ENCODE measurements around the gene ZNF341. TPM values are rescaled to one million over a fixed set of nuclear protein-coding genes. Genes with fewer than 3 reads are reported as not detected.

The ZNF341 gene
- total RNA-seq, 1 experiment from 2014 or later = 2.6 TPM

DNA sequence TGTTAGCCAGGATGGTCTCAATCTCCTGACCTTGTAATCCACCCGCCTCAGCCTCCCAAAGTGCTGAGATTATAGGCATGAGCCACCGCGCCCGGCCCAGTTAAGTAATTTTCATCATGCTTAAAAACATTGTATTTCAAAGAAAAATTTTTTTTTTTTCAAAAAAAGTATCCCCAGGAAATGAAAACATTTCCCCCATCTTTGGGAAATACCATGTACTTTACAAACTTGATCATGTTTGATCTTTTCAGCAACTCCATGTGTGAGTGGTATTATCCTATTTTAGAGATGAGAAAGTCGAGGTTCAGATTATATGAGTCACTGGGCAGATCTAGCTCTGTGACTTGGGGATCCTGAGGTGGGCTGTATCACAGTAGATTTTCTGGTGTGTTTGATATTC lies 91.2 kb downstream of the ZNF341 start:
- DNase-seq (ENCODE audit: low read depth) = no peak

DNA sequence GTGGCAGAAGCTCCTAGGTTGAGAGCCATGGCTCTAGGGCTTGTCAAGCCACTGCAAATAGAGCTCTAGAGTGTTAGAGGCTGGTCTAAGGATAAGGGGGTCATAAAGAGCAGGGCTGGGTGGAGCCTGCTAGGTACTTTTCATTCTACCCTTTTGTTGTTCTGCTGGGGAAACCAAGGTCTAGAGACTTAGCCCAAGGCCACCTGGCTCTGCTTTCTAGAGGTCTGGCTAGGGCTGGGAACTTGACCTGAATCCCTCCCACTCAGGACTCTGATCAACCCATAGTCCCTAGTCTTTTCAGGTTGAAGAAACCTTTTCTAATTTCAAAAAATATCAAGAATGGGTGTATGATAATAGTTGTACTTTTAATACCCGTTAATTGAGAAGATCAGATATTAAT lies 93.1 kb downstream of the ZNF341 start:
- DNase-seq (ENCODE audit: low read depth) = no peak

DNA sequence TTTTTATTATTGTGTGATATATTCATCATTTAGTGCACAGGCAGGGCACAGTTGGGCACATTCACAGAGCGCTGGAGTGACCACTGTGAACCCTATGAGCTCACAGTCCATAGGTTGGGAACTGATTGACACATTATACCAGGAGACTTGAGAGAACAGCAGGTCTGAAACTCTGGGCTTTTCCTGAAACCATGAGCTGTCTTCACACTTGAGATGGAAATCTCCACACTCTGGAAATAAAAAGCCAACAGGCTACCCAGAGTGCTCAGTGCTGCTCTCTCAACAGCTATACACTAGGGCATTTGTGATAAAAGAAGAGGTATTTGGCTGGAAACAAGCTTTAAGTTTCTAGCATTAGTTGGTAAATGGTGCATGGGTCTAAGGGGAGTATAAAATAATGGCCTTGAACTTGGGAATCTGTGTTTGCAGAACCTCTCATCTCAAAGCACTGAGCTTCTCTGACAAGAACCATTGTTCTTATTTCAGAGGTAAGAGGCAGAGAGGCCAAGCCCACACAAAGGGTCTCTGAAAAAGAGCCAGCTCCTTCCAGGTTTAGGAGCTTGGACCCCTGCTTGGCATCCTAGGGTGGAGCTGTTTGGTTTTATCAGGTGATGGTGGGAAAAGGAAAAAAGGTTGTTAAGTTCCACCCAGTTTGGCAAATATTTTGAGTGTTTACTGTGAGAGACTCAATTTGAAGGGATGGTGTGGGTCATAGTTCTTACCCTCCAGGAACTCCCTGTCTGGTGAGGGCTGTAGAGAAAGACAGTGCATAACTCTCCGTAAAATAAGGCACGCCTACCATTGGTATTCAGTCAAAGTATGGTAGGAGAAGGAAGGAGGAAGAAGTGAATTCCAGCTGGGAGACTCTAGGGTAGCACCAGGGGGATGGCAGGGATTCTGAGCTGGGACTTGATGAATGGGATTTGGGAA lies 93.8 kb downstream of the ZNF341 start:
- no peak for DNase-seq (ENCODE audit: low read depth)

DNA sequence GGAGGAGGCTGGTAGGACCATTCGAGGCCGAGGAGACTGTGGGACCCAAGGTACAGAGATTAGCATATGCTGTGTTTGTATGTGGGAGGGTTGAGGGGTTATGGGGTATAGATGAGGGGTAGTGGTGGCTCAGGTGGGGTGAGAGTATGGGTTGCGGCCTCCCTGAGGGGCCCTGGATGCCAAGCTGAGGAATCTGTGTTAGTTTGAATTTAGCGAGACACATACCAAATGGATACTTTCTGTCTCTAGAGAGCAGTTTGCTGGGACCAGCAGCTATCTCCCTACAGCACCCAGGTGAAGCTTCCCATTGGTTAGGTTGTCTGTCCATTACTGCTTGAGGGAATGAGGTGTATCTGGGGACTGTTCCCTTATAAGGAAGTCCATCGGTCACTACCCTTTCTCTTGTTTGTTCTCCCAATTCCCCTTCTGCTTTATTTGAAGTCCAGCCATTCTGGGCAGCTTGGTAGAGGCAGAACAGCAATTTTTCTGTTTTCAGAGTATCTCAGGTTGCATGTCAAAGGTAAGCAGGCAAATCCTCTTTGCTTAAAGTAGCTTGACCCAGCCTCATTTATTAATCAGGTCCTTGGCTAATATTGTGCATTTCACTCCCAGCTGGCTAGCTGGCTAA lies 94.6 kb downstream of the ZNF341 start:
- DNase-seq (ENCODE audit: low read depth) = peak; percentile 38

DNA sequence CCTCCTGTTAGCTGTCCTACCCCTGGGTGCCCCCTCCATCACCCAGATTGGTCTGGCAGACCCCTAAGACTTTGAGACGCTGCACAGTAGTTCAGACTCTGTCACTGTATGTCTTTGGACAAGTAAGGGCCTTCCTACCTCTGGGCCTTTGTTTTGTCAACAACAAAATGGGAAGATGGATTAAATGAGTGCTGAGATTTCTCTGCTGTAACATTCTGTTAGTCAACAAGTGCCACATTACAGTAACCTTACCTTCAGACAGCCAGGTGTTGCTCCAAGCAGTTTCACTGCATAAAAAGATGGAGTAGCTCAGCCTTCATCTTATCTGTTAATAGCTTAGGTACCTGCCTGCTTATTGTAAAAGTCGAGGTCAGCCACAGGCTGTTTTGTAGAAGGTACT lies 95.3 kb downstream of the ZNF341 start:
- DNase-seq (ENCODE audit: low read depth) = no peak

DNA sequence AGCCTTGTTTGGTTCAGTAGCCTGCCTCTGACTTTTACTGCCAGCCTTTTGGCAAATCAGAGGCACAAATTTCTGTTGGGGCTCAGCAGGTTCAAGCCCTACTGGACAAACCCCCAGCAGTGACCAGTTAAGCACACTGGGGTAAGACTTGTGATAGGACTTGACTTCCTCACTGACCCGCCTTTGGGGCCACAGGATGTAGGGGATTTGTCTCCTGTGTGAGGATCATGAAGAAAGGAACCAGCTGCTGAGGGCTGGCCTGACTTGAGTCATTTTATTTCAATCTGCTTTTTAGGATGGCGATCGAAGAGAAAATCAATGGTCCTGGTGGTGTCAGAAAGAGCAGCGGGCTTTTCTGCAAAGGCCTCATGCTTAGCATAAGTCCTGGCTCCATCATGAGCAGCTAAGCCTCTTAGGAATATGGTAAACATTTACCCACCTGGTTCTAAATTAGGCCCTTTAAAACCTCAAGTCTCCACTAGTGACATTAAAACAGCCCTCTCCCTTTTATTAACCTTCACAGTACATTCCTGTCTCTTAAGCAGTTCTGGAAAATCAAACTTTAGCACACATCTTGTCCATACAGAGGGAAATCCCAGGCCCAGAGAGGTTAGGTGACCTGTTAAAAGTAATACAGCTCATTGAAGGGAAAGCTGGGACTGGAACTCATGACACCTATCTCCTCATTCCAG lies 96.0 kb downstream of the ZNF341 start:
- no peak for DNase-seq (ENCODE audit: low read depth)

DNA sequence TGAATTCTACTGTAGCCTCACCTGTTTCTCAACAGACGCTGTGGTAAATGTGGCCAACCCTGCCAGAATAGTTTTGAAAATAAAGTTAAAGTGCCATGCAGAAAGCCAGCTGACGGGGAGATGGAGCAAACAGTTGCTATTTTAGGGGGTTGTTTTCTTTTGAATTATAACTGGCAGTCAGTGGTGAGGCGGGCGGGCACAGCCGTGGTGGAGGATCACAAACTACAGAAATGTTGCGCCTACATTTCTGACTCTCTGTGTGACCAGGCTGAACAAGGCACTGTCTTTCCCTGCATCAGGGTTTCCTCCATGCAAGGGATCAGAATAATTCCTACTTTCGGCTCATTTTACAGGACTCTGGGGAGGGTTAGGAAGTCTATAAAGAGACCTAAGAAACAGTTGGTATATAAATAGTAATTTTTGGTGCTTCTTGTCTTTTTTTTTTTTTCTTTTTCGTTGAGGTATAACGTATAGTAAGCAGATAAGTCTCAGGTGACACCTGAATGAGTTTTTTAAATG lies 96.6 kb downstream of the ZNF341 start:
- no peak for DNase-seq (ENCODE audit: low read depth)

DNA sequence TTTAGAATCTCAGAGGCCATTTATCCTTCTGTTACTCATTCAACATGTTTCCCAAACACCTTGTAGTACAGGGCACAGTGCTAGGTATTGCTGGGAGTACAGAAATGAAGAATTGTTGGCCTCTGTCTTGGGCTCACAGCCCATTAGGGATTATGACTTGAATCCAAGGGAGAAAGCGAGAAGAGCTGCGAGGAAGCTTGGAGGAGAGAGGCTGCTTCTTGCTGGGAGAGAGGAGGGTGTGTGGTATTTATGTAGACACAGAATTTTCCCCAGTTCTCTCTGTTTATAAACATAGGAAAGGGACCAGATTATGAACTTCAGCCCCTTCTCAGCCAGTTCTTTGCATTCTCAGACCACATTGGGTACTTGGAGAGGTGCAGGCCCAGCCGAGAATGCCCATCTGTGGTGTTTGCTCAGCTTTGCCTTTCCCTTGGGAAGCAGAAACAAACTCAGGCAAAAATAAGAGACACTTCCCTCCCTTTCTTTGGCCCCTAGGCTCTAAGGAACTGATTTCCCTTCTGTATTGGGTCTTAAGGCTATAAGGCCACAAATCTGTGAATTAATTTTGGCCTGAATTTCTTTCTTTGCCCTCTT lies 97.3 kb downstream of the ZNF341 start:
- no peak for DNase-seq (ENCODE audit: low read depth)

DNA sequence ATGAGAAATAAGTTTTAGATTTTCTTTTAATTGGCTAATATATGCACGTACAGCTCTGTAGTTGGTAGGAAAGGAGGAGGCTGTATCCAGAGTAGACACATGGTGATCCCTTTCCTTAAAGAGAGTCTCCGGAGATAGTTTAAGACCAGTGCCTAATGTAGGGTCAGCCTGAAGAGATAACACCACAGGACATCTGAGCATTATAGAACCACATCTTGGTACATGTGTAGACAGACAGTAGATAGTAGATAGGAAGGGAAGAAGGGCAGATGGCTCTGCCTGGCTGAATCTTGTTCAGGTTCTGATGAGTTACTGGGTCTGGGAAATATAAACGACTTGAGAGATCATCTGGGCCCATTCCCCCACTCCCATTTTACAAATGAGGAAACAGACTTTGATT lies 97.8 kb downstream of the ZNF341 start:
- no peak for DNase-seq (ENCODE audit: low read depth)

DNA sequence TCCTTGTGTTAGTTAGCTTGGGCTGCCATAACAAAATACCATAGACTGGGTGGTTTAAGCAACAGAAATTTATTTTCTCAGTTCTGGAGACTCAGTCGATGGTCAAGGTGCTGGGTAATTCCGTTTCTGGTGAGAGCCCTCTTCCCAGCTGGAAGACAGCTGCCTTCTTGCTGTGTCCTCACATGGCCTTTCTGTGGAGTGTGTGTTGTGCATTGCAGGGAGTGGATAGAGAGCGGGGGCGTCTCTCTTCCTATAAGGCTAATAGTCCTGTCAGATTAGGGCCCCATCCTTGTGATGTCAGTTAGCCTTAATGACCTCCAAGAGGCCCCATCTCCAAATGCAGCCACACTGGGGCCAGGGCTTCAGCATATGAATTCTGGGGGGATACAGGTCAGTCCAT lies 98.6 kb downstream of the ZNF341 start:
- DNase-seq (ENCODE audit: low read depth) = no peak

DNA sequence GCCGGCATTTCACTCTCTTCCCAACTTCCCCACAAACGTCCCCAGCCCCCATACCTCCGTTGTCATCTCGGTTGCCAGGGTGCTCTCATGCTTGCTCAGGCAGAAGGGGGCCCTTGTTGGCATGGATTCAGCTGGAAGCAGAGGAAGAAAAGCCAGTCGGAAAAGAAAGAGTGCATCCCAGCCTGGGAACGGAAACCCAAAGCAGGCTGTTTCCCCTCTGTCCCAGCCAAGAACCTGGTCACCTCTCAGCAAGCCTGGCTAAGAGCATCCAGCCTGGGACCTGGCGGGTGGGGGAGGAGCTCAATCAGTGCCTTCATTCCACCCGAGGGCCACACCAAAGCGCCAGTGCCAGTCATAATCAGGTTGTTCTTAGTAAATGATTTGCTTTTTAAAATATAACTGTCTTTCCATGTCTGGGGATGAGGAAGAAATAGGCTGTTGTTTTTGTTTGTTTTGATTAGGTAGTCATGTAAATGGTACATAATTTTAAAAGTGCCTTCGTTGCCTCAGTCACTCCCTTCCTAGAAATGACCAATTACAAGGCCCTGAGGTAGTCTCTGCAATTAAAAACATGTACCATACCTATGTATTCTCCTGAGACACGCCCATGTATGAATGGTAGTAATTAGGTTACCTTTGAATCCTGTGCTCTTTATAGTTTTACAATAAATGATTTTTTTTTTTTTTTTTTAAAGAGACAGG lies 100.5 kb downstream of the ZNF341 start:
- no peak for DNase-seq (ENCODE audit: low read depth)

DNA sequence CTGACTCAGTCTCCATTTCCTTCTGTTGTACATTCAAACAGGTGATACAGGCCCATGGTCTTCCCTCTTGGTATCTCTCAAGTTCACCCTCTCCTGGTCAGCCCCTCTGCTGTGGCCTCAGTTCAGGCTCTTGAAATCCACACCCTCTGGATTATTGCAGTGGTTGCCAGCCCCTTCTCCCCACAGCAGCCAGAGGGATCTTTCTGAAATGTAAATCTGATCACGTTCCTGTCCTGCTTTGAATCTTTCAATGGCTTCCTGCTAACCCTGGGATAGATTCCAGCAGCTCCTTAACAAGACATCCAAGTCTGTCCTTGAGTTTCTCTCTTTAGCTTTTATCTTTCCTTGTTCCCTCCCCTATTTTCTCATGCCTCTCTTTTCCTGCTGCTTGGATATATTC lies 101.5 kb downstream of the ZNF341 start:
- DNase-seq (ENCODE audit: low read depth) = no peak

DNA sequence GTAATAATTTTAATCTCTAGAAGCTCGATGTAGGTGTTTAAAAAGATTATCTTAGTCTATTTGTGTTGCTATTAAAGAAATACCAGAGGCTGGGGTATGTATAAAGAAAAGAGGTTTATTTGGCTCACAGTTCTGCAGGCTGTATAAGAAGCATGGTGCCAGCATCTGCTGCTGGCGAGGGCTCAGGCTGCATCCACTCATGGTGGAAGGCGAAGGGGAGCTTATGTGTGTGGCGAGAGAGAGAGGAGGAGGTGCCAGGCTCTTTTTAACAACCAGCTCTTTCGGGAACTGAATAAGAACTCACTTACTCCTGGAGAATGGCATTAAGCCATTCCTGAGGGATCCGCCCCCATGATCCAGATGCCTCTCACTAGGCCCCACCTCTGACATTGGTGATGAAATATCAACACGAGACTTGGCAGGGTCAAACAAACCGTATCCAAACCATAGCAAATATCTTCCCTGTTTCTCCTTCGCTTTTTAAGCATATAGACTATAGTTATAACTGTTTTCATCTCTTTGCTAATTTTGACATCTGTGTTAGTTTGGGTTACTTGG lies 103.9 kb downstream of the ZNF341 start:
- no peak for DNase-seq (ENCODE audit: low read depth)

DNA sequence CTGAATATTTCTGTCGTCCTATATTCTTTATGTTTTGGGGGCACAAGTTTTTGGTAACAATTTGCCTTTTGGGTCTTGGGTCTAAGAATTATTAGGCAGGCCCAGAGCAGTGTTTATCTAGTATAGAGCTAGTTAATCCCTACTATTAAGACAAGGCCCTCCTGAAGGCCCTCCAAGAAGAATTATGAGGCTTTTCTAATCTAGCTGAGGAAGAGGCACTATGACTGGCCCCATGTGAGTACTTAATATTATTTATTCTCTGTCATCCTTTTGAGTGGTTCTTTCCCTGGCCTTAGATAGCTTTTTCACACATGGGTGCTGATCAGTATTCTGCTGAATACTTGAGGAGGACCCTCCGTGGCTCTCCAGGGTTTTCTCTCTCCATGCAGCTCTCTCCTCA lies 104.5 kb downstream of the ZNF341 start:
- no peak for DNase-seq (ENCODE audit: low read depth)

DNA sequence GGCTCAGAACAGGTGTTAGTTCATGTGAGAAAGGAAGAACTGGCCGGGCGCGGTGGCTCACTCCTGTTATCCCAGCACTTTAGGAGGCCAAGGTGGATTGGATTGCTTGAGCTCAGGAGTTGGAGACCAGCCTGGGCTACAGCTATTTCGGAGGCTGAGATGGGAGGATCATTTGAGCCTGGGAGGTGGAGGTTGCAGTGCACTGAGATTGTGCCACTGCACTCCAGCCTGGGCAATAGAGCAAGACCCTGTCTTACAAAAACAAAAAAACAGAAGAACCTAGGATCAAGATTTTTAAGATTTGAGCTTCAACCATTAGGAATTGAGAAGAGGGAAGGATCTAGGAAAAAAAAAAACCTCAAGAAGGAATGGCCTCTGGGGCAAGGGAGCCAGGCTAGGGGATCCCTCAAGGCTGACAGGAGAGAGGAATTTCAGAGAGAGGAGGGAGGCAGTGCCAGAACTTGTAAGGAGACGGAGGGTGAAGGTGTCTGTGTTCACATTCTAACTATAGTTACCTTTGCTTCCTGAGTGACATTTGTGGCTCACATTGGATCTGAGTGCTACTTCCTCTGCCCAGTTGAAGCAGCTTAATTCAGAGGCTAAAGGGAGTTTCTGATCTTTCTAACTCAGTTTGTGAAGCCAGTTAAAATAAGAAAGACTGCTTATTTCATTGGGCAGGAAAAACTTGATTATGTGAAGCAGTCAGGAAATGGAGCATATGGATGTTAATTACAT lies 105.5 kb downstream of the ZNF341 start:
- DNase-seq (ENCODE audit: low read depth) = no peak

DNA sequence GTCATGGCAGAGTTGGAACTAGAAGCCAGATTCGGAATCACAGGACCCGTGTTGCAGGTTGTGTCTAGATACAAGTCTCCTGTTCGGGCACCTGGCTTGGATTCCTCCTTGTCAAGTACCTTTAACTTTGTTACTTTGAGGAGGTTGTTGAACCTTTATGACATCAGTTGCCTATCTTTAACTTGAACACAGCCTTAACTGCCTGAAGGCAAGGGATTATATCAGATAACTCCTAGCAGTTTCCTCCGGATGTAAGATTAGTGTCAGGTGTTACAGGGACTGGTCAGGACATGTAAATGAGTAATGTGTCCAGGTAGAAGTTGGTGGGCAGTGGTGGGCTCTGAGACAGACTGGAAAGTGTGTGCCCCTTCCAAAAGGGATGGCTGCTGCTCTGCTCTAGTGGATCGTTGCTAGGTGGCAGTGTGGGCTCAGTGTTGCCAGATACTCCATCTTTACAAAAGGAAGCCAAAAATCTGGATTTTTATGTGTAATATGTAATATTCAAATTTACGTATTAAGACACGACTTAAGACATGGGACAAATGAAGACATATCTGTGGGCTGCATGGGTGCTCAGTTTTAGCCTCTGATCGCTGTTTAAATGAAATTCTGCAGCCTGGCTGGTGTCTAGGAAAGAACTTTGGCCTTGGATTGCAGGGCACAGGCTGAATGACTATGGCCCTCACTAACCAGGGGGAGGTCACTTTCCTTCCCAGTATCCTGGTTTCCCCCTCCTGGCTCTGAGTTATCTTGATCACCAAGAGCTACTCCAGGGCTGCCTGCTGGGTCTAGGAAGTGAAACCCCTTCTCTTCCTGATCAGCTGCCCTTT lies 106.5 kb downstream of the ZNF341 start:
- no peak for DNase-seq (ENCODE audit: low read depth)

DNA sequence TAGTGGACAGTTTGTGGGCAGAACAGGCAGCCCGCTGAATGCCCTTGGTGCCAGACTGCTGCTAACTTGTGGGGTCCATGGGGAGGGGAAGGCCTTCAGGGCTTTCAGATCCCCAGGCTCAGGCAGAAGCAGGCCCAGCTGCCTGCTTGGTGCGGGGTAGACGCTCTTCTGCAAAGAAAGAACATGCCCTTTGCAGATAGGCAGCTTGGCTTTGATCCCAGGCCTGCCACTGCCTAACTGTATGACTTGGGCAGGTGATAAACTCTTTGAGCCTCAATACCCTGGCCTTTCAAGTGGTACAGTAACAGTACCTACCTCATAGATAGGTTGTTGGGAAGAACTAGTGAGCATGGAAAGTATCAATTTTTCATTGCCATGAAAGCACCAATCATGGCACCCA lies 107.8 kb downstream of the ZNF341 start:
- DNase-seq (ENCODE audit: low read depth) = no peak

DNA sequence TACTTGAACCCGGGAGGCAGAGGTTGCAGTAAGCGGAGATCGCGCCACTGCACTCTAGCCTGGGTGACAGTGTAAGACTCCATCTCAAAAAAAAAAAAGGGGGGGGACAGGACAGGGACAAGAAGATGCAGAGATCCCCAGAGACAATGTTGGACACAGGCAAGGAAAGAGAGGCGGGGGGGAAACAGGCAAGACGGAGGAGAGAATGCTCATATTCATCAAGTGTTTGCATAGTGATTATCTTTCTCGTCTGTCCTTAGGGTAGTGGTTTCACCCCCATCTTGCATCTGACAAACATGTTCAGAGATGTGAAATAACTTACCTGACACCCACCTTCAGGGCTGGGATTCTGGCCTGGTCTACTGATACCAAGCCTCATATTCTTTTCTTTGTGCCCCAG lies 108.4 kb downstream of the ZNF341 start:
- no peak for DNase-seq (ENCODE audit: low read depth)

DNA sequence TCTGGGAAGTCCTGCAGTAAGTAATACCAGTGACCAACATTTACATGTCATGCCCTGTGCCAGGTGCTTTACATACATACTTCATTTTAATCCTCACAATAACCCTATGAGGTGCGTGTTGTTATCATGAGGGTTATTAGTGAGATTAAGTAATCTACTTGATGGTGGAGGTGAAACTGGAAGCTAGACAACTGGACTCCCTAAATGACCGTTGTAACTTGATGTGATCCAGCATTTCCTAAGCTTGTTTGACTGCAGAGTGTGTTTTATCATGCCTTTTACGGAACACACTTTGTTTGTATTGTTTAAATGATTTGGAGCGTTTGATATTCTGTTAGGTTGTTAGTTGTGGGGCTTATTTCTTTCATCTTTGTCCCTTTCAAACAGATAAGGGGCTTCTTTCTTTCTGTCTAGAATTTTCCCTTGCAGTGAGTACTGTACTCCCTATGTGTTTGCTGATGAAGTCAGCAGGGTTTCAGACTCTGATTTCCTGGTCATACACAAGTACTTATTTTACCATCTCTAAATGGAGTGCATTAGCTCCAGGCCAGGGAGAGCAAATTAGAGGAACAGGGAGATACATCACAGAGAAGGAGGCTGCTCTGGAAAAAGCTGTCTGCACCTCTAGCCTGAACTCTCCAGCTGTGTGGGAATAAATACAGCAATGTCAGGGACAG lies 109.1 kb downstream of the ZNF341 start:
- no peak for DNase-seq (ENCODE audit: low read depth)
